Gastroesophageal sphincter (tissue), 3 donors: ENCODE measurements around the gene ZNF610.

Experiments used
- EP300 ChIP-seq: sonication (generic); formaldehyde crosslinking; IDR thresholded peaks from one replicate; pipeline ENCODE4 v1.6.1; 2017; ENCODE audit warnings: antibody characterized with exemption, mild to moderate bottlenecking
- POLR2AphosphoS5 ChIP-seq: sonication (generic); formaldehyde crosslinking; IDR thresholded peaks from one replicate; pipeline ENCODE4 v1.6.1; 2017; ENCODE audit warnings: antibody characterized with exemption
- TF ChIP-seq, protein P1 (sequence below), 4 experiments: fragments of 200-600 bp in 2 of 4; fragments of 450-650 bp in 2 of 4; sonication (generic) in 1 of 4; IDR thresholded peaks; one replicate each; pipeline ENCODE4 v1.5.1; 2017 to 2019; ENCODE audit warnings: antibody characterized with exemption in 4 of 4, mild to moderate bottlenecking in 2 of 4, moderate library complexity in 2 of 4

DNA sequence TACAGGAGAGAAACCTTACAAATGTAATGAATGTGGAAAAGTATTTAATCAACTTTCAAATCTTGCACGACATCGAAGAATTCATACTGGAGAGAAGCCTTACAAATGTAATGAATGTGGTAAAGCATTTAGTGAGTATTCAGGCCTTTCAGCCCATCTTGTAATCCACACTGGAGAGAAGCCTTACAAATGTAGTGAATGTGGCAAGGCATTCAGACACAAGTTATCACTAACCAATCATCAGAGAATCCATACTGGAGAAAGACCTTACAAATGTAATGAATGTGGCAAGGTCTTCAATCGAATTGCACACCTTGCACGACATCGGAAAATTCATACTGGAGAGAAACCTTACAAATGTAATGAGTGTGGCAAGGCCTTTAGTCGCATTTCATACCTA lies 13.6 kb upstream of the ZNF610 start:
- TF ChIP-seq, protein P1, sequence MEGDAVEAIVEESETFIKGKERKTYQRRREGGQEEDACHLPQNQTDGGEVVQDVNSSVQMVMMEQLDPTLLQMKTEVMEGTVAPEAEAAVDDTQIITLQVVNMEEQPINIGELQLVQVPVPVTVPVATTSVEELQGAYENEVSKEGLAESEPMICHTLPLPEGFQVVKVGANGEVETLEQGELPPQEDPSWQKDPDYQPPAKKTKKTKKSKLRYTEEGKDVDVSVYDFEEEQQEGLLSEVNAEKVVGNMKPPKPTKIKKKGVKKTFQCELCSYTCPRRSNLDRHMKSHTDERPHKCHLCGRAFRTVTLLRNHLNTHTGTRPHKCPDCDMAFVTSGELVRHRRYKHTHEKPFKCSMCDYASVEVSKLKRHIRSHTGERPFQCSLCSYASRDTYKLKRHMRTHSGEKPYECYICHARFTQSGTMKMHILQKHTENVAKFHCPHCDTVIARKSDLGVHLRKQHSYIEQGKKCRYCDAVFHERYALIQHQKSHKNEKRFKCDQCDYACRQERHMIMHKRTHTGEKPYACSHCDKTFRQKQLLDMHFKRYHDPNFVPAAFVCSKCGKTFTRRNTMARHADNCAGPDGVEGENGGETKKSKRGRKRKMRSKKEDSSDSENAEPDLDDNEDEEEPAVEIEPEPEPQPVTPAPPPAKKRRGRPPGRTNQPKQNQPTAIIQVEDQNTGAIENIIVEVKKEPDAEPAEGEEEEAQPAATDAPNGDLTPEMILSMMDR (IDR thresholded peaks at IDR 0.05): no peak
- TF ChIP-seq EP300: no peak
- no peak for TF ChIP-seq POLR2AphosphoS5
